ENCODE results near the gene CCSER1. TPM values are rescaled to one million over a fixed set of nuclear protein-coding genes. Genes with fewer than 3 reads are reported as not detected.

The CCSER1 gene
- total and polyA plus RNA-seq, 2 of the 8 experiments (the other 6 are each of a cell fraction or from before 2014, with no cell fraction given), result 0.26 to 0.84 TPM

- H2BK12ac ChIP-seq (ENCODE audit: low read depth, low read length), result no peak overlapping the region
- FAIRE-seq, result no peak
- no peaks in the 10 kb centered on the region for H3K9me3 ChIP-seq (ENCODE audit: insufficient read depth in 2 of 2, low read depth in 1 of 2, low read length in 1 of 2)
- H3K14ac ChIP-seq (ENCODE audit: insufficient read length), result no peak overlapping the region
- H3K27ac ChIP-seq (ENCODE audit: low read depth, low read length), result no peak overlapping the region
- no peaks in the 10 kb centered on the region for H3K23me2 ChIP-seq (ENCODE audit: low read depth, low read length)
- H3K4me3 ChIP-seq (ENCODE audit: extremely low read depth in 1 of 4, insufficient read depth in 2 of 4, low read depth in 3 of 4, low read length in 4 of 4), result no peak overlapping the region
- H3K36me3 ChIP-seq (ENCODE audit: control insufficient read depth in 2 of 4, insufficient read depth in 4 of 4, low read length in 3 of 4), result no peaks in the 10 kb centered on the region
- H3K4ac ChIP-seq (replicated peaks; ENCODE audit: insufficient read length, low read depth, low read length), result no peak overlapping the region
- CTCF ChIA-PET (ENCODE audit: partially characterized antibody), result interaction anchor here (0.8 kb wide), 1 partner anchor 173 kb away, joined by 3 read pairs; no protein-coding TSS in a partner anchor
- H2AK5ac ChIP-seq (ENCODE audit: low read depth, low read length), result no peak overlapping the region
- H2BK15ac ChIP-seq (ENCODE audit: low read length), result no peak overlapping the region
- no peaks in the 10 kb centered on the region for H3K27me3 ChIP-seq (replicated peaks in 1 of 4; ENCODE audit: control insufficient read depth in 3 of 4, extremely low read depth in 1 of 4, insufficient read depth in 3 of 4, low read length in 3 of 4)
- no peak overlapping the region for H3K23ac ChIP-seq (ENCODE audit: insufficient read length)
- H3K56ac ChIP-seq (replicated peaks; ENCODE audit: insufficient read length, low read depth, low read length), result no peak overlapping the region
- no peak for TF ChIP-seq RBBP5 (IDR thresholded peaks at IDR 0.05; ENCODE audit: borderline replicate concordance, low read depth, low read length)
- no peak for TF ChIP-seq ATF2 (IDR thresholded peaks at IDR 0.05; ENCODE audit: low read length)
- TF ChIP-seq JUN (IDR thresholded peaks at IDR 0.05; ENCODE audit: low read depth, low read length), result no peak
- no peak for TF ChIP-seq SIRT6 (IDR thresholded peaks at IDR 0.05; ENCODE audit: low read length)
- no peak overlapping the region for H3K9ac ChIP-seq (replicated peaks in 1 of 4; ENCODE audit: extremely low read depth in 1 of 4, low read depth in 3 of 4, low read length in 3 of 4)
- no peaks in the 10 kb centered on the region for H3K79me2 ChIP-seq (ENCODE audit: control insufficient read depth in 1 of 2, insufficient read depth in 2 of 2, low read length in 2 of 2)
- no peak overlapping the region for H4K8ac ChIP-seq (ENCODE audit: extremely low read depth, insufficient read depth, low read length)
- H2BK20ac ChIP-seq (ENCODE audit: low read length), result no peak overlapping the region
- no peak overlapping the region for H2AFZ ChIP-seq (ENCODE audit: low read length)
- no peak for DNase-seq (ENCODE audit: low read depth in 1 of 2, low spot score in 2 of 2)
- H2BK5ac ChIP-seq (ENCODE audit: low read depth, low read length), result no peak overlapping the region
- no peak overlapping the region for H2BK120ac ChIP-seq (replicated peaks; ENCODE audit: low read depth, low read length)
- no peaks in the 10 kb centered on the region for H3K79me1 ChIP-seq (ENCODE audit: low read depth, low read length)
- H4K20me1 ChIP-seq (replicated peaks in 1 of 2; ENCODE audit: control insufficient read depth in 1 of 2, insufficient read depth in 2 of 2, low read length in 2 of 2), result no peaks in the 10 kb centered on the region
- no peaks in the 10 kb centered on the region for H3K4me1 ChIP-seq (replicated peaks in 1 of 4; ENCODE audit: control insufficient read depth in 3 of 4, insufficient read depth in 4 of 4, low read length in 3 of 4)
- H4K5ac ChIP-seq (ENCODE audit: insufficient read length, low read depth, low read length), result no peak overlapping the region
- H4K91ac ChIP-seq (replicated peaks; ENCODE audit: insufficient read length, low read length), result no peak overlapping the region
- POLR2A ChIA-PET (ENCODE audit: partially characterized antibody), result no interaction called here
- no peak overlapping the region for H3K4me2 ChIP-seq (ENCODE audit: insufficient read depth in 1 of 2, low read depth in 2 of 2, low read length in 2 of 2)
- WGBS, 2 experiments (ENCODE audit: extremely low coverage in 1 of 2, insufficient coverage in 1 of 2, insufficient read length in 1 of 2, insufficient replicate concordance in 2 of 2, low coverage in 1 of 2, low lambda C conversion rate in 2 of 2, missing lambda C conversion rate in 1 of 2), result 89% methylated on average over 1 of the region's 1 CpG; no CpG with 5 or more reads in 1 of the 2 experiments
- no peak overlapping the region for H3K18ac ChIP-seq (ENCODE audit: extremely low read depth, low read length)
Measured at GRCh38 chr4:90299373-90299772, 172.2 kb downstream of the CCSER1 start.
